GM19452 (cell line): Measurements from ENCODE around the gene SAE1.
"Not testable (repeated sequence)": the region's sequence is repeated elsewhere in the genome, so short reads cannot be mapped to it uniquely, and the experiment has no call there.

Source experiments
- ATAC-seq: cut with Tn5 transposase; IDR thresholded peaks from one replicate; pipeline ENCODE4 v1.9.1; 2021; ENCODE audit not compliant: unreplicated experiment

Gene SAE1

GRCh38 chr19:47125669-47125938, 5.0 kb upstream of the SAE1 start:
- no peak for ATAC-seq

GRCh38 chr19:47129579-47129978, 1.1 kb upstream of the SAE1 start:
- ATAC-seq: no peak

GRCh38 chr19:47130120-47130588, 481 bp upstream of the SAE1 start:
- no peak for ATAC-seq

GRCh38 chr19:47132194-47132852, 1.7 kb downstream of the SAE1 start:
- no peak for ATAC-seq

GRCh38 chr19:47133021-47133471, 2.4 kb downstream of the SAE1 start:
- no peak for ATAC-seq

- ATAC-seq: no peak
Observed at GRCh38 chr19:47134545-47134944, 3.9 kb downstream of the SAE1 start.

GRCh38 chr19:47135156-47135555, 4.5 kb downstream of the SAE1 start:
- no peak for ATAC-seq

- not testable (repeated sequence) for ATAC-seq
Observed at GRCh38 chr19:47141252-47141651, 10.6 kb downstream of the SAE1 start.

GRCh38 chr19:47141695-47142094, 11.1 kb downstream of the SAE1 start:
- ATAC-seq: no peak

GRCh38 chr19:47142779-47143178, 12.1 kb downstream of the SAE1 start:
- no peak for ATAC-seq

- no peak for ATAC-seq
Observed at GRCh38 chr19:47143322-47144073, 12.9 kb downstream of the SAE1 start.

- no peak for ATAC-seq
Observed at GRCh38 chr19:47144630-47145029, 14.0 kb downstream of the SAE1 start.

- ATAC-seq: no peak
Observed at GRCh38 chr19:47145639-47146486, 15.2 kb downstream of the SAE1 start.

GRCh38 chr19:47146920-47147319, 16.3 kb downstream of the SAE1 start:
- no peak for ATAC-seq

GRCh38 chr19:47151627-47152026, 21.0 kb downstream of the SAE1 start:
- ATAC-seq: no peak

GRCh38 chr19:47152205-47152604, 21.6 kb downstream of the SAE1 start:
- ATAC-seq: no peak

GRCh38 chr19:47152632-47153031, 22.0 kb downstream of the SAE1 start:
- ATAC-seq: no peak

GRCh38 chr19:47153266-47153665, 22.6 kb downstream of the SAE1 start:
- ATAC-seq: no peak

GRCh38 chr19:47155148-47155547, 24.5 kb downstream of the SAE1 start:
- no peak for ATAC-seq

- no peak for ATAC-seq
Observed at GRCh38 chr19:47156861-47157430, 26.3 kb downstream of the SAE1 start.
